ENCODE data around the gene MTMR3. TPM values are rescaled to one million over a fixed set of nuclear protein-coding genes. Genes with fewer than 3 reads are reported as not detected.

Gene MTMR3
- total and polyA plus RNA-seq, 2 donors from 2014 or later, result 9.6 to 56.2 TPM

GRCh38 chr22:30004101-30004500, 121.1 kb downstream of the MTMR3 start:
- DNase-seq (no peak), FAIRE-seq (no peak)
- no peaks in the 10 kb centered on the region for H3K27me3 ChIP-seq (ENCODE audit: control insufficient read depth, insufficient read depth, low read length)
- peaks cover 0 to 15% (median 4%) of the 10 kb centered on the region in 3 donors for H3K4me1 ChIP-seq (ENCODE audit: control insufficient read depth in 2 of 3, insufficient read depth in 2 of 3, low read depth in 1 of 3, low read length in 3 of 3)
- H3K27ac ChIP-seq (ENCODE audit: low read depth in 2 of 2, low read length in 2 of 2), result no peak overlapping the region
- peaks cover 11 to 34% (median 17%) of the 10 kb centered on the region in 3 donors for H3K36me3 ChIP-seq (ENCODE audit: control insufficient read depth in 2 of 3, insufficient read depth in 3 of 3, low read length in 3 of 3)
- intact Hi-C loops (cut with DNase I), result no loop called here
- no peaks in the 10 kb centered on the region for H3K9me3 ChIP-seq (ENCODE audit: control insufficient read depth in 2 of 3, insufficient read depth in 1 of 3, low read length in 3 of 3)
- no peak overlapping the region for H3K4me3 ChIP-seq (ENCODE audit: low read length in 3 of 3)
- H3K9ac ChIP-seq (ENCODE audit: low read length in 3 of 3), result no peak overlapping the region
- TF ChIP-seq CTCF (IDR thresholded peaks at IDR 0.05; ENCODE audit: borderline replicate concordance, extremely low read depth, insufficient read depth), result no peak

- H3K36me3 ChIP-seq (ENCODE audit: control insufficient read depth in 2 of 3, insufficient read depth in 3 of 3, low read length in 3 of 3), result peaks cover 12 to 39% (median 17%) of the 10 kb centered on the region in 3 donors
- intact Hi-C loops (cut with DNase I), result no loop called here
- H3K9me3 ChIP-seq (ENCODE audit: control insufficient read depth in 2 of 3, insufficient read depth in 1 of 3, low read length in 3 of 3), result no peaks in the 10 kb centered on the region
- no peak for TF ChIP-seq CTCF (IDR thresholded peaks at IDR 0.05; ENCODE audit: borderline replicate concordance, extremely low read depth, insufficient read depth)
- no peak overlapping the region for H3K9ac ChIP-seq (ENCODE audit: low read length in 3 of 3)
- no peak overlapping the region for H3K4me3 ChIP-seq (ENCODE audit: low read length in 3 of 3)
- H3K27me3 ChIP-seq (ENCODE audit: control insufficient read depth, insufficient read depth, low read length), result no peaks in the 10 kb centered on the region
- FAIRE-seq (no peak), DNase-seq (no peak)
- peaks cover 0 to 15% (median 4%) of the 10 kb centered on the region in 3 donors for H3K4me1 ChIP-seq (ENCODE audit: control insufficient read depth in 2 of 3, insufficient read depth in 2 of 3, low read depth in 1 of 3, low read length in 3 of 3)
- no peak overlapping the region for H3K27ac ChIP-seq (ENCODE audit: low read depth in 2 of 2, low read length in 2 of 2)
These were observed 121.7 kb downstream of the MTMR3 start for GRCh38 chr22:30004694-30005093.

- Histone ChIP-seq H3K9me3 (ENCODE audit: control insufficient read depth in 2 of 3, insufficient read depth in 1 of 3, low read length in 3 of 3) (no peaks in the 10 kb centered on the region), H3K27me3 (ENCODE audit: control insufficient read depth, insufficient read depth, low read length) (no peaks in the 10 kb centered on the region), H3K36me3 (ENCODE audit: control insufficient read depth in 2 of 3, insufficient read depth in 3 of 3, low read length in 3 of 3) (peaks cover 12 to 44% (median 19%) of the 10 kb centered on the region in 3 donors), H3K9ac (ENCODE audit: low read length in 3 of 3) (no peak overlapping the region), H3K4me1 (ENCODE audit: control insufficient read depth in 2 of 3, insufficient read depth in 2 of 3, low read depth in 1 of 3, low read length in 3 of 3) (peaks cover 0 to 15% (median 4%) of the 10 kb centered on the region in 3 donors), H3K4me3 (ENCODE audit: low read length in 3 of 3) (no peak overlapping the region), H3K27ac (ENCODE audit: low read depth in 2 of 2, low read length in 2 of 2) (no peak overlapping the region)
- peak; percentile 97 for TF ChIP-seq CTCF (IDR thresholded peaks at IDR 0.05; ENCODE audit: borderline replicate concordance, extremely low read depth, insufficient read depth)
- FAIRE-seq, result peak; percentile 72
- peak in 4 of 5 donors; percentile 59 to 91 (median 80) for DNase-seq
- intact Hi-C loops (cut with DNase I), result no loop called here
These were observed 122.4 kb downstream of the MTMR3 start for GRCh38 chr22:30005213-30005857.
